Measurements from ENCODE around the gene KIF24.

Gene KIF24

GRCh38 chr9:34328987-34329832 is at the start of gene KIF24, which contains the start of gene NUDT2:
KIF24 (minus strand) TSS chr9:34329268; CDS start chr9:34311346, 17,922 bp downstream.
NUDT2 (plus strand) TSS chr9:34329569; CDS start chr9:34339040, 9,471 bp downstream.
- in situ Hi-C loops (cut with HindIII; ENCODE audit: low pct_unique_long_range_greater_than_20kb, low sequenced_read_pairs) = no loop called here
- peak; percentile 71 to 99 for DNase-seq (ENCODE audit: low read depth in 1 of 2, low spot score in 1 of 2)
- no peak for TF ChIP-seq JUND (IDR thresholded peaks at IDR 0.05; ENCODE audit: low read depth)

GRCh38 chr9:34378376-34379060 is 49.5 kb upstream of the KIF24 start:
- no peak for TF ChIP-seq JUND (IDR thresholded peaks at IDR 0.05; ENCODE audit: low read depth)

GRCh38 chr9:34377404-34377746 is 48.3 kb upstream of the KIF24 start:
- no peak for DNase-seq (ENCODE audit: low read depth in 1 of 2, low spot score in 1 of 2)
- in situ Hi-C loops (cut with HindIII; ENCODE audit: low pct_unique_long_range_greater_than_20kb, low sequenced_read_pairs) = no loop called here
- TF ChIP-seq JUND (IDR thresholded peaks at IDR 0.05; ENCODE audit: low read depth) = no peak

More at GRCh38 chr9:34378376-34379060, 49.5 kb upstream of the KIF24 start:
- no peak for DNase-seq (ENCODE audit: low read depth in 1 of 2, low spot score in 1 of 2)
- in situ Hi-C loops (cut with HindIII; ENCODE audit: low pct_unique_long_range_greater_than_20kb, low sequenced_read_pairs) = no loop called here

- in situ Hi-C loops (cut with HindIII; ENCODE audit: low pct_unique_long_range_greater_than_20kb, low sequenced_read_pairs) = no loop called here
- peak; percentile 87 to 97 for DNase-seq (ENCODE audit: low read depth in 1 of 2, low spot score in 1 of 2)
- TF ChIP-seq JUND (IDR thresholded peaks at IDR 0.05; ENCODE audit: low read depth) = no peak
These were observed 47.7 kb upstream of the KIF24 start, which contains the start of gene MYORG for GRCh38 chr9:34376596-34377403. MYORG (minus strand) TSS chr9:34376898; CDS start chr9:34372943, 3,955 bp downstream.

GRCh38 chr9:34375901-34376595 is 47.0 kb upstream of the KIF24 start:
- no peak for TF ChIP-seq JUND (IDR thresholded peaks at IDR 0.05; ENCODE audit: low read depth)
- DNase-seq (ENCODE audit: low read depth in 1 of 2, low spot score in 1 of 2) = peak in 1 of 2 experiments; percentile 68
- in situ Hi-C loops (cut with HindIII; ENCODE audit: low pct_unique_long_range_greater_than_20kb, low sequenced_read_pairs) = no loop called here

- in situ Hi-C loops (cut with HindIII; ENCODE audit: low pct_unique_long_range_greater_than_20kb, low sequenced_read_pairs) = no loop called here
- TF ChIP-seq JUND (IDR thresholded peaks at IDR 0.05; ENCODE audit: low read depth) = no peak
- peak; percentile 61 to 96 for DNase-seq (ENCODE audit: low read depth in 1 of 2, low spot score in 1 of 2)
These were observed 46.0 kb upstream of the KIF24 start for GRCh38 chr9:34374905-34375552.

GRCh38 chr9:34374339-34374738 is 45.3 kb upstream of the KIF24 start:
- in situ Hi-C loops (cut with HindIII; ENCODE audit: low pct_unique_long_range_greater_than_20kb, low sequenced_read_pairs) = no loop called here
- TF ChIP-seq JUND (IDR thresholded peaks at IDR 0.05; ENCODE audit: low read depth) = no peak

GRCh38 chr9:34373749-34374148 is 44.7 kb upstream of the KIF24 start:
- DNase-seq (ENCODE audit: low read depth in 1 of 2, low spot score in 1 of 2) = no peak
- in situ Hi-C loops (cut with HindIII; ENCODE audit: low pct_unique_long_range_greater_than_20kb, low sequenced_read_pairs) = no loop called here
- TF ChIP-seq JUND (IDR thresholded peaks at IDR 0.05; ENCODE audit: low read depth) = no peak

More at GRCh38 chr9:34374339-34374738, 45.3 kb upstream of the KIF24 start:
- no peak for DNase-seq (ENCODE audit: low read depth in 1 of 2, low spot score in 1 of 2)

- DNase-seq (ENCODE audit: low read depth in 1 of 2, low spot score in 1 of 2) = peak; percentile 41 to 86
- in situ Hi-C loops (cut with HindIII; ENCODE audit: low pct_unique_long_range_greater_than_20kb, low sequenced_read_pairs) = no loop called here
- TF ChIP-seq JUND (IDR thresholded peaks at IDR 0.05; ENCODE audit: low read depth) = no peak
These were observed 43.5 kb upstream of the KIF24 start for GRCh38 chr9:34372467-34373011.

- TF ChIP-seq JUND (IDR thresholded peaks at IDR 0.05; ENCODE audit: low read depth) = no peak
- DNase-seq (ENCODE audit: low read depth in 1 of 2, low spot score in 1 of 2) = no peak
- in situ Hi-C loops (cut with HindIII; ENCODE audit: low pct_unique_long_range_greater_than_20kb, low sequenced_read_pairs) = no loop called here
These were observed 42.9 kb upstream of the KIF24 start for GRCh38 chr9:34371886-34372466.
